Rectal smooth muscle tissue (tissue), 1 donor: ENCODE data around the gene LY6G5C.
"Not testable (repeated sequence)": the region's sequence is repeated elsewhere in the genome, so short reads cannot be mapped to it uniquely, and the experiment has no call there.

ENCODE experiments used
- H3K27ac ChIP-seq: one replicate; pipeline ENCODE4 v1.7.0; 2013; ENCODE audit warnings: low read depth, low read length, inconsistent platforms
- H3K27me3 ChIP-seq: one replicate; pipeline ENCODE4 v1.7.0; 2013; ENCODE audit warnings: low read length; ENCODE audit not compliant: control insufficient read depth, insufficient read depth
- H3K36me3 ChIP-seq: one replicate; pipeline ENCODE4 v1.7.0; 2013; ENCODE audit warnings: low read length; ENCODE audit not compliant: control insufficient read depth, insufficient read depth
- H3K4me1 ChIP-seq: one replicate; pipeline ENCODE4 v1.7.0; 2013; ENCODE audit warnings: low read length; ENCODE audit not compliant: control insufficient read depth, insufficient read depth
- H3K4me3 ChIP-seq: one replicate; pipeline ENCODE4 v1.7.0; 2013; ENCODE audit warnings: low read length
- H3K9ac ChIP-seq: one replicate; pipeline ENCODE4 v1.7.0; 2013; ENCODE audit warnings: low read length

LY6G5C gene

DNA sequence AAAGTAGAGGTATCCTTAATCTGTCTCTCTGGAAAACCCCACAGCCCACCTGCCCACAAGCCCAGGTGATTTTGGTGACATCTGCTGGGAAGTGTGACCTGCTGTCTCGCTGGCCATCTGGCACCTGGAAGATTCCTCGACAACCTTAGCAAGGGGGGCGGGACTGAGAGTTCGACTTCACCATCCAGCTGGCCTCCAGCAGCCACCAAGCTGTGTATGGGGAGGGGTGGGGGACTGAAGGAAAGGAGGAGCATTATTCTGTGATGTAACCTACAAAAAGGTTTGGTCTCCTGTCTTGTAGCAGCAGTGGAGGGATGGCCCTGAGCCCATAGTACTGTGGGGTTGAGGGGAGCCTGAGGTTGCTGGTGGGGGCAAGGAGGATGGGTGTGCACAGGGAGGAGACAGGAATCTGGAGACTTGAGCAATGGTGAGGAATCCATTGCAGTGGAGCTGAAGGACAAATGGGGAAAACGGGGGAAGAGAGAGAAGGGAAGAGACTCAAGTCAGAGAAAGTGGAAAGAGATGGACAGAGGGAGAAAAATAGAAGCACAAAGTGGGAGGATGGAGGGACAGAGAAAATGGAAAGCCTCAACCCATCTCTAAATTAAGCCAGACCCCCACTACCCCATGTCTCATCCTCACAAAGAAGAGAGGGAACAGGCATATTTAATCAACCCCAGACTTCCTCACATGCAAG, 29.8 kb upstream of the LY6G5C start:
- Histone ChIP-seq H3K36me3 (no peaks in the 10 kb centered on the region), H3K27me3 (no peaks in the 10 kb centered on the region), H3K27ac (no peak overlapping the region), H3K4me3 (no peak overlapping the region), H3K4me1 (no peaks in the 10 kb centered on the region), H3K9ac (no peak overlapping the region)

DNA sequence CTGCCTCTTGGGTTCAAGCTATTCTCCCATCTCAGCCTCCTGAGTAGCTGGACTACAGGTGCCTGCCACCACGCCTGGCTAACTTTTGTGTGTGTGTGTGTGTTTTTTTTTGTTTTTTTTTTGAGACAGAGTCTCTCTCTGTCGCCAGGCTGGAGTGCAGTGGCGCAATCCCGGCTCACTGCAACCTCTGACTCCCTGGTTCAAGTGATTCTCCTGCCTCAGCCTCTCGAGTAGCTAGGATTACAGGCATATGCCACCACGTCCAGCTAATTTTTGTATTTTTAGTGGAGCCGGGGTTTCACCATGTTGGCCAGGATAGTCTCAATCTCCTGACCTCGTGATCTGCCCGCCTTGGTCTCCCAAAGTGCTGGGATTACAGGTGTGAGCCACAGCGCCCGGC, 28.3 kb upstream of the LY6G5C start:
- not testable (repeated sequence) for H3K27ac ChIP-seq, H3K36me3 ChIP-seq, H3K4me3 ChIP-seq, H3K27me3 ChIP-seq, H3K4me1 ChIP-seq, H3K9ac ChIP-seq

DNA sequence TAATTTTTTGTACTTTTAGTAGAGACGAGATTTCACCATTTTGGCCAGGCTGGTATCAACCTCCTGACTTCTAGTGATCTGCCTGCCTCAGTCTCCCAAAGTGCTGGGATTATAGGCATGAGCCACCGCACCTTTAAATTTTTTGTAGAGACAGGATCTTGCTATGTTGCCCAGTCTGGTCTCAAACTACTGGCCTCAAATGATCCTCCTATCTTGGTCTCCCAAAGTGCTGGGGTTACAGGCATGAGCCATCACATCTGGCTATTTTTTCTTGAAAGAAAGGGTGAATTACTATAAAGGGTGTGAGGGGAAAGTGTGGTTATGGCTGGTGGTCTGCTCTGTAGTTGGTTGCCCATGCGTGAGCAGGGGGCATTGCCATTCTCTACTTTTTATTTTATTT, 27.4 kb upstream of the LY6G5C start:
- Histone ChIP-seq H3K27me3 (no peaks in the 10 kb centered on the region), H3K4me1 (no peaks in the 10 kb centered on the region), H3K4me3 (no peak overlapping the region), H3K36me3 (no peaks in the 10 kb centered on the region), H3K27ac (no peak overlapping the region), H3K9ac (no peak overlapping the region)

- Histone ChIP-seq H3K4me3 (no peak overlapping the region), H3K36me3 (no peaks in the 10 kb centered on the region), H3K9ac (no peak overlapping the region), H3K27ac (no peak overlapping the region), H3K27me3 (no peaks in the 10 kb centered on the region), H3K4me1 (no peaks in the 10 kb centered on the region)
Observed at GRCh38 chr6:31707701-31708100, 26.8 kb upstream of the LY6G5C start.

DNA sequence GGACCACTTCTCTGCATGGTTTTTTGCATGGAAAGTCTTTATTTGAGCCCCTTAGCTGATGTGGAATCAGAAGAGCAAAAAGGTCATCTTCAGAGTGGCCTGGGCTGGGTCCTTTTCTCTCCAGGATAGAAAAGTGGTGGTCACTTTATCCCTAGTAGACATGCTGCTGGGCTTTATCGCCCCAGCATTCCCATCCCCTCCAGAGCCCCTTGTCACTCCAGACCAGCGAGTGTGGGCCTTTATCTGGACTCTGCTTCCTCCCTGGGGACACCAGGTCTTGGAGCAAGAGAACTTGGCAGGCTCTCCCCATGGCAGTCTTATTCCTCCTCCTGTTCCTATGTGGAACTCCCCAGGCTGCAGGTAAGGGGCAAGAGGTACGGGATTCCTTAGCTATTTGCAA, 25.7 kb upstream of the LY6G5C start, which contains the start of gene LY6G6F:
Gene LY6G6F, plus strand, starts transcription at position 268 of the 400 bp plus-strand sequence. Its CDS starts 41 bp downstream, at position 309.
- Histone ChIP-seq H3K4me3 (no peak within 1 kb of the TSS), H3K36me3 (no peaks in the 10 kb centered on the region), H3K27ac (no peak within 1 kb of the TSS), H3K9ac (no peak within 1 kb of the TSS), H3K4me1 (peaks cover 7% of the 10 kb centered on the region), H3K27me3 (no peaks in the 10 kb centered on the region)

DNA sequence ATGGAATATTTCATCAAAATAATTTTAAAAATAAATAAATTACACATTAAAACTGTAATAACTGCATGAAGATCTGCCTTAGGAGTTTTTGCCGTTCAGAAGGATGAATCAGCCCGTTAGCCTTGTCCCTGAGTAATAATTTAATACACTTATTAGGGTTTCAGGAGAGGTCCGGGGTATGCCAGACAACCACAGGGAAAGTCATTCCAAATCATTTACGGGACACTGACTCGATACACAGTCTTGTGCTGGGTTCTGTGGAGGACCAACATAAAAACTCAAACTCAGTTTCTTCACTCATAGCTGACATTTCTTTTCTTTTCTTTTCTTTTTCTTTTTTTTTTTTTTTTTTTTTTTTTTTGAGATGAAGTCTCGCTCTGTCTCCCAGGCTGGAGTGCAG, 25.1 kb upstream of the LY6G5C start:
- no peak overlapping the region for H3K9ac ChIP-seq
- peaks cover under 1% of the 10 kb centered on the region for H3K36me3 ChIP-seq
- peaks cover 9% of the 10 kb centered on the region for H3K4me1 ChIP-seq
- H3K27ac ChIP-seq: no peak overlapping the region
- no peak overlapping the region for H3K4me3 ChIP-seq
- no peaks in the 10 kb centered on the region for H3K27me3 ChIP-seq

GRCh38 chr6:31702819-31703716, 22.2 kb upstream of the LY6G5C start, which contains the start of gene ABHD16A:
TSS of gene ABHD16A (minus strand) at chr6:31703324. CDS start at chr6:31703281, 43 bp downstream.
- Histone ChIP-seq H3K4me1 (peaks cover 9% of the 10 kb centered on the region), H3K36me3 (peaks cover 9% of the 10 kb centered on the region), H3K27me3 (no peaks in the 10 kb centered on the region), H3K9ac (peak within 1 kb of the TSS; percentile 97), H3K4me3 (peak within 1 kb of the TSS; percentile 89), H3K27ac (peak within 1 kb of the TSS; percentile 99)

GRCh38 chr6:31702405-31702818, 21.5 kb upstream of the LY6G5C start:
- peak overlapping the region; percentile 99 for H3K27ac ChIP-seq
- H3K9ac ChIP-seq: peak overlapping the region; percentile 97
- peaks cover 9% of the 10 kb centered on the region for H3K36me3 ChIP-seq
- peaks cover 9% of the 10 kb centered on the region for H3K4me1 ChIP-seq
- peak overlapping the region; percentile 89 for H3K4me3 ChIP-seq
- no peaks in the 10 kb centered on the region for H3K27me3 ChIP-seq

GRCh38 chr6:31701666-31702404, 21.0 kb upstream of the LY6G5C start:
- peaks cover 9% of the 10 kb centered on the region for H3K4me1 ChIP-seq
- no peaks in the 10 kb centered on the region for H3K27me3 ChIP-seq
- peaks cover 11% of the 10 kb centered on the region for H3K36me3 ChIP-seq
- H3K9ac ChIP-seq: peak overlapping the region; percentile 97
- peak overlapping the region; percentile 99 for H3K27ac ChIP-seq
- H3K4me3 ChIP-seq: peak overlapping the region; percentile 89

- no peak overlapping the region for H3K9ac ChIP-seq
- no peaks in the 10 kb centered on the region for H3K27me3 ChIP-seq
- H3K36me3 ChIP-seq: peaks cover 12% of the 10 kb centered on the region
- H3K27ac ChIP-seq: no peak overlapping the region
- H3K4me3 ChIP-seq: peak overlapping the region; percentile 10
- H3K4me1 ChIP-seq: peaks cover 9% of the 10 kb centered on the region
Observed at GRCh38 chr6:31700740-31701401, 20.0 kb upstream of the LY6G5C start.

DNA sequence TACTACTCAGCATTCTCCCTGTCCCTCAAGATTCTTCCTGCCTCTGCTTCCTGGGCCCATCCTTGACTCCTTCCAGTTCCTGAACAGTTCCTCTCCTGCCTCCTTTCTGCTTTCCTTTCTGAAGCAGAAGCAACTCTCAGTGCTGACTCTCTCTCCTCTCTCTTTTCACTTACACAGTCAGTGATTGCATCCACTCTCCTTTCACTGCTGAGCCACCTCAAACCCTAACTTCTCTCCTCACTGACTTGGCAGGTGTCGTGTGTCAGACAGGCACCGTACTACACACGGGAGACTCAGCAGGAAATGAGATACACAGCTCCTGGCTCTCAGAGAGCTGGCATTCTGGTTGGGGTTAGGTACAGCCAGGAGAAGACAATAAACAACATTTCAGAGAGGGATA, 16.7 kb upstream of the LY6G5C start:
- Histone ChIP-seq H3K4me3 (no peak overlapping the region), H3K27ac (no peak overlapping the region), H3K9ac (no peak overlapping the region), H3K36me3 (peaks cover 29% of the 10 kb centered on the region), H3K27me3 (no peaks in the 10 kb centered on the region), H3K4me1 (peaks cover 9% of the 10 kb centered on the region)

DNA sequence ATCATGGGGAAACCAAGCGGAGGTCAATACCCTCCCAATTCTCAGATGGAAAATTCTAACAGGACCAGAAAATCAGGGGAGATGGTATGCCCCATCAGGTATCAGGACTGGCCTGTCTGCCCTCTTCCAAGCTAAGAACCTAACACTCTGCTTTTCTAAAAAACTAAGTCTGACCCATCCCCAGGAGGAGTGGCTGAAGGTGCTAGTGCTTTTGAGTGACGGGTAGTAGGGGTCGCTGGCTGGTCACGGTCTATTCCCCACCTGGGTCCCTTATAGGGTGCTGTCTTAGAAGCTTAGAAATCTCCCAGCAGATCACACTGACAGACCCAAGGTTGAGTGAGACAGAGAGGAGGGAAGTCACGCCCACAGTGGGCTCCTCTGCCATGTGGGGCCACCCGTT, 12.7 kb upstream of the LY6G5C start:
- no peaks in the 10 kb centered on the region for H3K4me1 ChIP-seq
- H3K27ac ChIP-seq: no peak overlapping the region
- no peak overlapping the region for H3K9ac ChIP-seq
- H3K36me3 ChIP-seq: peaks cover 39% of the 10 kb centered on the region
- no peak overlapping the region for H3K4me3 ChIP-seq
- H3K27me3 ChIP-seq: no peaks in the 10 kb centered on the region
